GF-D8 (cell line): ENCODE results near the gene ETFA.

ENCODE experiments used
- DNase-seq: peaks from one replicate; lab custom pipeline; 2025; lab: John Stamatoyannopoulos, UW

ETFA gene

GRCh38 chr15:76215634-76216033, 95.6 kb downstream of the ETFA start:
- DNase-seq = no peak

- no peak for DNase-seq
These were observed 101.3 kb downstream of the ETFA start for GRCh38 chr15:76209942-76210341.

GRCh38 chr15:76209523-76209922, 101.7 kb downstream of the ETFA start:
- DNase-seq = no peak

- DNase-seq = no peak
These were observed 102.4 kb downstream of the ETFA start for GRCh38 chr15:76208786-76209424.

- no peak for DNase-seq
These were observed 103.0 kb downstream of the ETFA start for GRCh38 chr15:76208084-76208785.

GRCh38 chr15:76206325-76206976, 104.8 kb downstream of the ETFA start:
- DNase-seq = no peak

GRCh38 chr15:76204916-76205460, 106.3 kb downstream of the ETFA start:
- DNase-seq = no peak

GRCh38 chr15:76204109-76204845, 107.0 kb downstream of the ETFA start:
- no peak for DNase-seq

GRCh38 chr15:76203346-76204108, 107.7 kb downstream of the ETFA start:
- no peak for DNase-seq

- no peak for DNase-seq
These were observed 109.6 kb downstream of the ETFA start for GRCh38 chr15:76201536-76202255.

GRCh38 chr15:76200641-76201105, 110.6 kb downstream of the ETFA start:
- DNase-seq = no peak

- no peak for DNase-seq
These were observed 111.2 kb downstream of the ETFA start for GRCh38 chr15:76200083-76200465.

- no peak for DNase-seq
These were observed 111.9 kb downstream of the ETFA start for GRCh38 chr15:76199106-76200082.

- no peak for DNase-seq
These were observed 112.7 kb downstream of the ETFA start for GRCh38 chr15:76198456-76199105.

- DNase-seq = no peak
These were observed 113.4 kb downstream of the ETFA start for GRCh38 chr15:76197703-76198455.

- no peak for DNase-seq
These were observed 114.7 kb downstream of the ETFA start for GRCh38 chr15:76196269-76197231.
